8988T (cell line): ENCODE results near the gene OVCH1.
"Not testable (repeated sequence)": the region's sequence is repeated elsewhere in the genome, so short reads cannot be mapped to it uniquely, and the experiment has no call there.

Experiments
- DNase-seq: peaks from one replicate; pipeline ENCODE4 v3.0.0; 2011

The OVCH1 gene

DNA sequence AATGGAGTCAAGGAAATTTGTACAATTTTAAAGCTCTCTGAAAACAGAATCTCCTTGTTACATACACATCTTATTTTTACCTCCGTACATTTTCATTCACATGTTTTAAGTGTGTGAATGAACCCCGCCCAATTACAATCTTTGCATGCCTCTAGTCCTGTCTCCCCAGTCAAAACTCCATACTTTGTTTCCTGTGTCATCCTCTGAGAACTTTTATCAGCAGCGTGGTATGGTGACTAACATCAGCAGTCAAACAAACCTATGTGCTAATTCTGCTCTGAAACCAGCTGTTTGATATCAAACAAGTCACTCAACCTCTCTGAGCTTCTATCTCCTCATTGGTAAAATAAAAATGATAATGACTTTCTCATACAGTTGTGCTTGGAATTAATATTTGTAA lies 100.7 kb downstream of the OVCH1 start:
- no peak for DNase-seq

DNA sequence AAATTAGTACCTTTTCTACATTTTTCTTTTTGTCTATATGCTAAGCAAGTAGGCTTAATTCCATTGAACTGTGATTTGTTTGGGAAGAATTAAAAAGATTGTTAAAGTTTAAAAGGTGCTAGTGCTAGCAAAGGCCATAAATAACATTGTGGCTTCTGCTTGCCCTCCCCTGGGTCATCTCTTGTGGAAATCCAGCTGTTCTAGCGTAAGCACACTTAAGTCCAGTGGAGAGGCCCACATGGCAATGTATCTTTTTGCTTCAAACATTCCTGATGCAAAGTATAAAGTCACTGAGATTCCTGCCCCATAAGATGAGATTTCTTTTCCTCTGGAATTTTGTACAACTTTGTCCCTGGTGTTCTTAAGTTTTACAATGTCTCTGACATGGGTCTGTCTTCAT lies 102.1 kb downstream of the OVCH1 start:
- DNase-seq: no peak

DNA sequence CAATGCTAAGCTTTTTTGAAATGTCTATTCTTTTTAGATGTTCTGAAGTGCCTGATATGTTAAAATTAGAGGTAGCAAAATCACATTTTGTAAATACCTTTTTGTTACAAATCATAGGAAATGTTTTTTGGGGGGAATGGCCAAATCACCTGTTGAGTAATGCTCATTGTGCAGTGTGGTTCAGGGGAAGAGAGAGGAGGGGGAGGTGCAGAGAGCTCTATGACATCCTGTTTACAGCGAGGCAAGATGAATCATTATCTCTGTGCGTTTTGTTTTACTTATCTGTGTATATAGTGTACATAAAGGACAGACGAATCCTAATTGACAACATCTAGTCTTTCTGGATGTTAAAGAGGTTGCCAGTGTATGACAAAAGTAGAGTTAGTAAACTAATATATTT lies 107.1 kb downstream of the OVCH1 start:
- not testable (repeated sequence) for DNase-seq

DNA sequence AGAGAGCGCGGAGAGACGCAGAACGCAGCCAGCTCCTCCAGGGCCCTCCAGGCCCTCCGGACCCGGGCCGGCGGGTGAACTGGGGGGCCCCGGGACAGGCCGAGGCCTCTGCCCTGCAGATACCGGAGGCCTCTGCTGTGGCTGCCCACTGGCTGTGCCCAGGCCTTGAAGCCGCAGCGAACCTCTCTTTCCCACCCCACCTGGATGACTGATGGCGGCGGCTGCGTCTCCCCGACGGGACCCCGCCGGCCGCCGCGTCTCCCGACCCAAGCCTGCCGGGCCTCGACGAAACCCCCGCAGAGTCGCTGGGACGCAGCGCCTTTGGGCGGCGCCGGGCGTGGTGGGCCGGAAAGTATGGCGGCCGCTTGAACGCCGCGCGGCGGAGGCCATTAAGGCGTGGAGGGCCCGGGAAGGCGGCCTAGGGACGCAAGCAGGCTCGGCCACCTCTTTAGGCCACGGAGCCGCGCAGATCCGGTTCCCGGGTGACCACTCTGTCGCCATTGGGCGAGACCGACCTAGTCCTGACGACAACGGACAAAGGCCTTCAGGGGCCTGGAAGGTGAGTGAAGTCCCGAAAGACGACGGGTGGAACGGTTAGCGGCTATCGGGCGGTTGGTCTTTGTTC lies 108.1 kb downstream of the OVCH1 start:
- no peak for DNase-seq

DNA sequence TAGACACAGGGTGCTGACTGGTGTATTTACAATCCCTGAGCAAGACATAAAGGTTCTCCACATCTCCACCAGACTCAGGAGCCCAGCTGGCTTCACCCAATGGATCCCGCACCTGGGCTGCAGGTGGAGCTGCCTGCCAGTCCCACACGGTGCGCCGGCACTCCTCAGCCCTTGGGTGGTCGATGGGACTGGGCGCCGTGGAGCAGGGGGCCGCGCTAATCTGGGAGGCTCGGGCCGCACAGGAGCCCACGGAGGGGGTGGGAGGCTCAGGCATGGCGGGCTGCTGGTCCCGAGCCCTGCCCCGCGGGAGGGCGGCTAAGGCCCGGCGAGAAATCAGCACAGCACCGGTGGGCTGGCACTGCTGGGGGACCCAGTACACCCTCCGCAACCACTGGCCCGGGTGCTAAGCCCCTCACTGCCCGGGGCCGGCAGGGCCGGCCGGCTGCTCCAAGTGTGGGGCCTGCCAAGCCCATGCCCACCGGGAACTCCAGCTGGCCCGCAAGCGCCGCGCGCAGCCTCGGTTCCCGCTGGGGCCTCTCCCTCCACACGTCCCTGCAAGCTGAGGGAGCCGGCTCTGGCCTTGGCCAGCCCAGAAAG lies 111.3 kb downstream of the OVCH1 start:
- DNase-seq: not testable (repeated sequence)

DNA sequence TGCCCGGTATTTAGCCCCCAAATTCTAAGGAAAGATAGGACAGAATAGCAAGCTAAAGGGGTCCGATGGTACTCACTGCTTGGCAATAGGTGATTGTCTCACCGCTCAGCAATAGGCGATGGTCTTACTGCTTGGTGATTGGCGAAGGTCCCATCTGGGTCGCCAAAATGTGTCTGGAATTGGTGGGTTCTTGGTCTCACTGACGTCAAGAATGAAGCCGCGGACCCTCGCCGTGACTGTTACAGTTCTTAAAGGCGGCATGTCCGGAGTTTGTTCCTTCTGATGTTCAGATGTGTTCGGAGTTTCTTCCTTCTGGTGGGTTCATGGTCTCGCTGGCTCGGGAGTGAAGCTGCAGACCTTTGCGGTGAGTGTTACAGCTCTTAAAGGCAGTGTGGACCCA lies 112.3 kb downstream of the OVCH1 start:
- DNase-seq: not testable (repeated sequence)

DNA sequence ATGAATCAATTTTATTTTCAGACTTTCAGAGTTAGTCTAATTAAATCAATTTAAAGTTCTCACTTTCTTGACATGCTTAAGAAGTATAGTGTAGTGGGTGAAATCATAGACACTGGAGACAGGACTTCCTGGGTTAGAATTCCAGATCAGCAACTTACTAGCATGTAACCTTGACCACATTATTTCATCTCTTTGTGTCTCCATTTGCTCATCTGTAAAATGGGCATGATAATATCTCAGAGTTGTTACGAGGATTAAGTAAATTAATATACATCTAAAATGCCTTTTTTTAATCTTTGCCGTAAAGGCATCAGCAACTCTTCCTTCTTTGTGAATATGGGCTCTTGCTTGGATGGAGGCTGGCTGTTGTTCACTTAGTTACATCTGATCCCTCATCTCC lies 115.2 kb downstream of the OVCH1 start:
- no peak for DNase-seq

DNA sequence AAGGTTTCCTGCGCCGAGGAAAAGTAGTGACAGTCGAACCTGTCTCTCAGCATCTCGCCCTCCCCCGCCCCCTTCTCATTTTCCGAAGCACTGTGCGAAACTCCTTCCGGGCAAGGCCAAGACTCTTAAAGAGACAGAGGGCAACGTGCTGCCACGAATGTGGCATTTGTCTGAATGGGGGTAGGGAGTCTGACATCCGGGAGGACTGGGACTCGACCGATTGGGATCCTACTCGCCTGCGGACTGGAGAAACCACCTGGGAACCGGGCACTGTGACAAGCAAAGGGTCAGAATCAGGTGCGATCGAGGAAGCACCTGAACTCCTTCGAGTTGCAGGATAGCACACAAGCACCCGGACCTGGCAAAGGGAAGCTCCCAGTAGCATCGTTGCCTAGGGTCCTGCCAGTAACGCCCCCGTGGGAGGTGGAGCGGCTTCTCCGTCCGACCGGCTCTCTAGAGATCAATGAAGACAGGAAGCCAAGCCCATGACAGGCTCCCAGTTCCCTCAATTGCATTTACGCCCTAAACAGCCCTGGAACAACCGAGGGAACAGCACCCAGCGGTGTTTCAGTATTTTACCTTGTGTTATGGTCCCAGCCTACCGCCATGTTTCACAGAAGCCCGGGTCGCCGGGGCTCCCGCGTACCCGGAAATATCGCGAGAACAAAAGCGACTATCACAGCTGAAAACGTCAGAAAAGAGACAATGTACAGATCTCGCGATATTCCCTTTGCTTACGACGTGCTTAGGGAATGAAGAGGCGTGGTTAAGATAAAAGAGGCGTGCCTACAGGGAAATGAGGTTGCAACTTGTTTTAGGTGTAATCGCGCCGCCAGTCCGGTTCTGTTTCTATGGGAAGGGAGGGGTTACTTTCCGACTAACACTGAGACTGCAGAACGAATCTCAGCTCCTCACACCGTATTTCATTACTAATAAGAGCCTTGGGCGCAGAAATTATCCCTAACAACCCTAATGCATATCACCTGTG lies 116.7 kb downstream of the OVCH1 start, which contains the start of gene ERGIC2:
ERGIC2 (minus strand) TSS at position 637 of the 988 bp plus-strand sequence. CDS start 9,539 bp downstream, outside the sequence.
- peak; percentile 55 for DNase-seq
